ENCODE data around the gene ATP1A3.

The ATP1A3 gene

GRCh38 chr19:41928754-41929535 is 65.1 kb downstream of the ATP1A3 start:
- no peak for DNase-seq (ENCODE audit: low spot score)

GRCh38 chr19:41928221-41928683 is 65.8 kb downstream of the ATP1A3 start, which contains the start of gene ERFL:
Gene ERFL, minus strand, starts transcription at chr19:41928449. Its CDS starts 15,530 bp downstream, at chr19:41912919.
- no peak for DNase-seq (ENCODE audit: low spot score)

- no peak for DNase-seq (ENCODE audit: low spot score)
Measured at GRCh38 chr19:41927497-41928192, 66.4 kb downstream of the ATP1A3 start.

GRCh38 chr19:41926763-41927496 is 67.1 kb downstream of the ATP1A3 start:
- DNase-seq (ENCODE audit: low spot score) = no peak

GRCh38 chr19:41926028-41926762 is 67.8 kb downstream of the ATP1A3 start:
- DNase-seq (ENCODE audit: low spot score) = no peak

- no peak for DNase-seq (ENCODE audit: low spot score)
Measured at GRCh38 chr19:41925208-41926003, 68.6 kb downstream of the ATP1A3 start.

- no peak for DNase-seq (ENCODE audit: low spot score)
Measured at GRCh38 chr19:41924151-41925145, 69.6 kb downstream of the ATP1A3 start.

- DNase-seq (ENCODE audit: low spot score) = no peak
Measured at GRCh38 chr19:41923045-41923788, 70.8 kb downstream of the ATP1A3 start.

- no peak for DNase-seq (ENCODE audit: low spot score)
Measured at GRCh38 chr19:41922585-41922984, 71.4 kb downstream of the ATP1A3 start.

- no peak for DNase-seq (ENCODE audit: low spot score)
Measured at GRCh38 chr19:41921577-41922576, 72.2 kb downstream of the ATP1A3 start.

- no peak for DNase-seq (ENCODE audit: low spot score)
Measured at GRCh38 chr19:41920882-41921576, 73.0 kb downstream of the ATP1A3 start.

GRCh38 chr19:41919948-41920712 is 73.9 kb downstream of the ATP1A3 start:
- DNase-seq (ENCODE audit: low spot score) = no peak

- no peak for DNase-seq (ENCODE audit: low spot score)
Measured at GRCh38 chr19:41918653-41919244, 75.3 kb downstream of the ATP1A3 start.

- no peak for DNase-seq (ENCODE audit: low spot score)
Measured at GRCh38 chr19:41918095-41918494, 75.9 kb downstream of the ATP1A3 start.

GRCh38 chr19:41917676-41918075 is 76.4 kb downstream of the ATP1A3 start:
- no peak for DNase-seq (ENCODE audit: low spot score)

All from cerebellar cortex (tissue), 1 donor.